SK-N-MC (cell line): Measurements from ENCODE around the gene INF2.

Experiments
- DNase-seq: peaks from one replicate; pipeline ENCODE4 v3.0.0-alpha.2; 2011; ENCODE audit warnings: low read depth, low spot score
- H3K27ac ChIP-seq: fragments of 200-600 bp; sonication (generic); 2 replicates; pipeline ENCODE4 v1.5.1; 2016; ENCODE audit warnings: mixed run types
- H3K36me3 ChIP-seq: fragments of 200-600 bp; sonication (generic); 2 replicates; pipeline ENCODE4 v1.6.1; 2017; ENCODE audit warnings: antibody characterized with exemption, low read length, mixed read lengths; ENCODE audit not compliant: insufficient read depth
- H3K4me3 ChIP-seq: fragments of 200-600 bp; sonication (generic); 2 replicates; pipeline ENCODE4 v1.5.1; 2016
- H3K9ac ChIP-seq: fragments of 200-600 bp; sonication (generic); 2 replicates; pipeline ENCODE4 v1.8.0; 2017; ENCODE audit warnings: mixed run types, mixed read lengths; ENCODE audit not compliant: insufficient read length
- H3K9me3 ChIP-seq: fragments of 200-600 bp; sonication (generic); 2 replicates; pipeline ENCODE4 v1.6.1; 2017; ENCODE audit warnings: low read depth, mild to moderate bottlenecking, antibody characterized with exemption, low read length, moderate library complexity, mixed read lengths
- EZH2 ChIP-seq: fragments of 200-600 bp; sonication (generic); IDR thresholded peaks from one replicate; pipeline ENCODE4 v1.6.1; 2017; ENCODE audit warnings: antibody characterized with exemption
- FOXP2 ChIP-seq: optimal IDR thresholded peaks from 2 replicates; pipeline ENCODE3; 2011; ENCODE audit warnings: mild to moderate bottlenecking, moderate library complexity; ENCODE audit not compliant: insufficient read depth; ENCODE audit errors: extremely low read length, control extremely low read depth
- POLR2AphosphoS5 ChIP-seq: IDR thresholded peaks from 2 replicates; pipeline ENCODE4 v1.6.1; 2012; ENCODE audit warnings: mild to moderate bottlenecking, low read depth, low read length, borderline replicate concordance

Gene INF2

DNA sequence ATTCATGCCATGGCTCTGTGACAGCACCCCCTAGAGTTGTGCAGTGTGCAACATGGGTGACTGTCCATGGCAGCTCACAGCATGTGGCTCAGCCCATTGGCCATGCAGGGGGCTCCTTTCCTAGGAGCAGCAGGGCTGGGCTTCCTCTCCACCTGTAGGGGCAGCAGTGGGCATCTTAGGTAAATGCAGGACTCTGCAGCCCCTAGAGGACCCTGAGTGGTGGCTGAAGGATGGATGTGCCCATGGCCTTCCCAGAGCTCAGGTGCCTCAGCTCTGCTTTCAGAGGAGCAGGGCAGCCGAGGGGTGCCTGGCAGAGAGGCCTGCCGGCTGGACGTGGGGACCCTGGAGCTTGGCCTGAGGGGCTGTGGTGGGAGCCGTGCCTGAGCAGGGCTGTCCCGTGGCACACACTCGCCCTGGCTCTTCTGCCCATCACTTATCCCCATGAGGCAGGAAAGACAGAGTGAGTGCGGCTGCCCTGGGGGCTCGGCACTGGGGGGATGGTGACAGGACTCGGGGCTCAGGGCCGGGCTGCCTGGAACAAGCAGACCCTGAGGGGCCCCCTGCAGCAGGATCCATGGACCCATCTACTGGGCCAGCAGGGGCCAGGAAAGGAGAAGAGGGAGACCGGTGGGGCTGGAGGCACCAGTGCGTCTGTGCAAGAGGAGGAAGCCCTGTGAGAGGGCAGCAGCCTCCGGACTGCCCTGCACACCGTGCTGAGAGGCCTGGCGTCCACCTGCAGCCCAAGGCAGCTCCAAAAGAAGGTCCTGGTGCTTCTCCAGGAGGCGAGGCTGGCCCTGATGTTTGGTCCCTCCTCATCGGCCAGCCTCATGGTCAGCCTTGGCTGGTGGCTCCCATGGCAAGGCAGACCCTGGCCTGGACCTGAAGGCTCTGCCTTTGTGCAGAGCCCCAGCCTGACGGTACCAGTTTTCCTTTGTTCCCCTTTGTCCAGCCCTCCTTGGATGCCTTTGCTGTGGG lies 42.2 kb downstream of the INF2 start:
- no peaks in the 10 kb centered on the region for H3K9me3 ChIP-seq
- TF ChIP-seq POLR2AphosphoS5: no peak
- no peak for TF ChIP-seq FOXP2
- TF ChIP-seq EZH2: no peak
- no peaks in the 10 kb centered on the region for H3K36me3 ChIP-seq
- H3K9ac ChIP-seq: no peak overlapping the region
- no peak overlapping the region for H3K4me3 ChIP-seq
- no peak for DNase-seq
- no peak overlapping the region for H3K27ac ChIP-seq

DNA sequence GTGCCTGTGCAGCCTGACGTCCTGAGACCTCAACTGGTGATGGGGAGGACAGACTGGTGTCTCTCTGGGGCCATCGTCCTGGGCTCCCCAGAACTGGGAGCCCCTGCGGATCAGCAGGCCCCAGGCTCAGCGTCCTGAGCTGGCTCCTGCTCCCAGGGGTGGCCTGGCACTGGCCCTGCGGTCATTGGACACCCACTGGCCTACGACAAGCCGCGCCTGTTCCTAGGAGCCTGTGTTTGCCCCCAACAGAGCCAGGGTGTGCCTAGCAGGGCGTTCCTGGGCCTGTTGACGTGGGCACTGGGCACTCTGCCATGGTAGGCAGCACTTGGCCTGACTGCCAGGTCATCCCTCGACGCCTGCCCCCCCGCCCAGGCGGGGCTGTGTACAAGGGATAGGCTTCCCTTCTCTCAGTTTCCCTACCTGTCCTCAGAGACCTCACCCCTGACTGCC lies 43.0 kb downstream of the INF2 start:
- TF ChIP-seq POLR2AphosphoS5 (no peak), FOXP2 (no peak), EZH2 (no peak)
- DNase-seq: no peak
- no peaks in the 10 kb centered on the region for H3K36me3 ChIP-seq
- no peak overlapping the region for H3K4me3 ChIP-seq
- H3K9ac ChIP-seq: no peak overlapping the region
- H3K27ac ChIP-seq: no peak overlapping the region
- H3K9me3 ChIP-seq: no peaks in the 10 kb centered on the region

GRCh38 chr14:104732931-104733681 lies 43.7 kb downstream of the INF2 start:
- no peaks in the 10 kb centered on the region for H3K9me3 ChIP-seq
- no peak overlapping the region for H3K4me3 ChIP-seq
- TF ChIP-seq FOXP2 (no peak), POLR2AphosphoS5 (no peak), EZH2 (no peak)
- no peaks in the 10 kb centered on the region for H3K36me3 ChIP-seq
- DNase-seq: no peak
- no peak overlapping the region for H3K9ac ChIP-seq
- no peak overlapping the region for H3K27ac ChIP-seq

GRCh38 chr14:104734051-104734587 lies 44.7 kb downstream of the INF2 start:
- H3K27ac ChIP-seq: no peak overlapping the region
- no peak for DNase-seq

GRCh38 chr14:104734601-104734990 lies 45.2 kb downstream of the INF2 start:
- no peak overlapping the region for H3K9ac ChIP-seq
- H3K4me3 ChIP-seq: no peak overlapping the region
- TF ChIP-seq EZH2 (no peak), POLR2AphosphoS5 (no peak), FOXP2 (no peak)
- no peak for DNase-seq
- no peaks in the 10 kb centered on the region for H3K36me3 ChIP-seq
- H3K9me3 ChIP-seq: no peaks in the 10 kb centered on the region
- H3K27ac ChIP-seq: no peak overlapping the region

More at GRCh38 chr14:104734051-104734587, 44.7 kb downstream of the INF2 start:
- Histone ChIP-seq H3K9me3 (no peaks in the 10 kb centered on the region), H3K36me3 (no peaks in the 10 kb centered on the region), H3K9ac (no peak overlapping the region), H3K4me3 (no peak overlapping the region)
- TF ChIP-seq FOXP2: no peak
- no peak for TF ChIP-seq POLR2AphosphoS5
- TF ChIP-seq EZH2: no peak

- Histone ChIP-seq H3K4me3 (no peak overlapping the region), H3K36me3 (no peaks in the 10 kb centered on the region), H3K9ac (no peak overlapping the region), H3K9me3 (no peaks in the 10 kb centered on the region), H3K27ac (no peak overlapping the region)
- TF ChIP-seq POLR2AphosphoS5 (no peak), FOXP2 (no peak)
- DNase-seq: no peak
These were observed 45.8 kb downstream of the INF2 start for GRCh38 chr14:104734991-104735779.

DNA sequence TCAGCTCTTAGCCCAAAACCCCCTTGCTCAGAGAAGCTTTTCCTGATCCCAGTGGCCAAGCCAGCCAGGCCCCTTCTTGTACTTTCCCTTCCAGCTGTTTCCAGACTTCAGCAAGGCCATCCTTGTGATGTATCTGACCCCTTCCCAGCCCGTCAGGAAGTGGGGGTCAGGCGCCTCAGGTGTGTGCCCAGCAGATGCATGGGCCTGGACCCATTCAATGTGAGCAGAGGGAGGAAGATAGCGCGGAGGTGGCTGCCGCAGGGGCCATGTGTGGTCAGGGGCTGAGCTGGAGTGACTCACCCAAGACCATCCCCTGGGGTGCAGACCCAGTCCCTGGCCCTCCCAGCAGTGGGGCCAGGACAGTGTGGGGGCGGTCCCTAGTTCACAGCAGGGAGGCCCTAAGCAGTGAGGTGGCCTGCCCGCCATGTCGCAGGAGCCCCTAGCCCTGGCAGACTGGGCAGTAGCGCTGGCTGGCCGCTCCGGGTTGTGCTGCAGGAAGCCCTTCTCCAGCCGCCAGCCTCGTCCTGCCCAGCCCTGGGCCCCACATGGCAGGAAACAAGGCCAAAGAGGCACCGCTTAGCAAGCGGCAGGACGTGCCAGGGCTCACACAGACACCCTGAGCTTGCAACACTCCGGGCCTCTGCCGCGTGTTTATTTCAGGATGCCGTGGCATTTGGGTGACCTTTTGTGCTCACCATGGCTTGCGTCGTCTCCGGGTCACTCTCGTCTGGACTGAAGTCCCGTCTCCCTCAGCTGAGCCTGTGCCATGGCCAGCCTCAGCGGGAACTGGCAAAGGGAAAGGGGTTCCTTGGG lies 46.6 kb downstream of the INF2 start:
- H3K27ac ChIP-seq: no peak overlapping the region
- no peak for TF ChIP-seq EZH2
- no peak for TF ChIP-seq FOXP2
- no peak for TF ChIP-seq POLR2AphosphoS5
- no peak overlapping the region for H3K9ac ChIP-seq

More for the DNA sequence above, 46.6 kb downstream of the INF2 start:
- no peak overlapping the region for H3K4me3 ChIP-seq
- no peak for DNase-seq
- no peaks in the 10 kb centered on the region for H3K36me3 ChIP-seq
- no peaks in the 10 kb centered on the region for H3K9me3 ChIP-seq
